ENCODE data around the gene THRB.

Gene THRB

GRCh38 chr3:24494618-24495325 lies at the start of gene THRB:
Gene THRB (minus strand): TSS chr3:24494850.
- DNase-seq (ENCODE audit: low read depth) = no peak
- TF ChIP-seq POLR2A (IDR thresholded peaks at IDR 0.05; ENCODE audit: extremely low read depth, insufficient read length) (no peak), CTCF (IDR thresholded peaks at IDR 0.05; ENCODE audit: low read depth, low read length) (no peak), MYC (IDR thresholded peaks at IDR 0.05; ENCODE audit: low read depth, low read length) (no peak)
- TF ChIP-seq, protein P1, sequence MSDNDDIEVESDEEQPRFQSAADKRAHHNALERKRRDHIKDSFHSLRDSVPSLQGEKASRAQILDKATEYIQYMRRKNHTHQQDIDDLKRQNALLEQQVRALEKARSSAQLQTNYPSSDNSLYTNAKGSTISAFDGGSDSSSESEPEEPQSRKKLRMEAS (IDR thresholded peaks at IDR 0.05; ENCODE audit: low read depth, low read length) = no peak
- no peak within 1 kb of the TSS for H3K4me3 ChIP-seq (ENCODE audit: low read depth, low read length)

GRCh38 chr3:24541935-24542334 lies 47.3 kb upstream of the THRB start:
- TF ChIP-seq MYC (IDR thresholded peaks at IDR 0.05; ENCODE audit: low read depth, low read length) = no peak
- TF ChIP-seq CTCF (IDR thresholded peaks at IDR 0.05; ENCODE audit: low read depth, low read length) = no peak
- TF ChIP-seq POLR2A (IDR thresholded peaks at IDR 0.05; ENCODE audit: extremely low read depth, insufficient read length) = no peak
- TF ChIP-seq, protein P1 (IDR thresholded peaks at IDR 0.05; ENCODE audit: low read depth, low read length) = no peak
- DNase-seq (ENCODE audit: low read depth) = no peak
- H3K4me3 ChIP-seq (ENCODE audit: low read depth, low read length) = no peak overlapping the region

DNA sequence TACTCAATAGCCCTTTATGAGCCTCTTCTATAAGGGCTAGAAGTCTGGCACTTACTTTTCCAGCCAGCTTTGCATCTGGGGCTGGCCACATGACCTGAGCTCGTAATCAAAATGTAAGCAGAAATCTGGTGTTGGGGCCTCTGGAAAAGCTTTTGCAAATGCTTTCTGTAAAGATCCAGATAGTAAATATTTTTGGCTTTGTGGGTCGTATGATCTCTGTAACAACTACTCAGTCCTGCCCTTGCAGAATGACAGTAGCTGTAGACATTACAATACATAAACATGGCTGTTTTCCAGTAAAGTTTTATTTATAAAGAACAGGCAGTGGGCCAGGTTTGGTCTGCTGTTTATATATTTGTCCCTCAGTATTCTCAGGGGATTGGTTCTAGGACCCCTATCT lies 46.2 kb upstream of the THRB start:
- no peak for DNase-seq (ENCODE audit: low read depth)
- no peak overlapping the region for H3K4me3 ChIP-seq (ENCODE audit: low read depth, low read length)
- no peak for TF ChIP-seq POLR2A (IDR thresholded peaks at IDR 0.05; ENCODE audit: extremely low read depth, insufficient read length)
- no peak for TF ChIP-seq CTCF (IDR thresholded peaks at IDR 0.05; ENCODE audit: low read depth, low read length)
- TF ChIP-seq, protein P1 (IDR thresholded peaks at IDR 0.05; ENCODE audit: low read depth, low read length) = no peak
- no peak for TF ChIP-seq MYC (IDR thresholded peaks at IDR 0.05; ENCODE audit: low read depth, low read length)

GRCh38 chr3:24539699-24540098 lies 45.0 kb upstream of the THRB start:
- TF ChIP-seq MYC (IDR thresholded peaks at IDR 0.05; ENCODE audit: low read depth, low read length) (no peak), CTCF (IDR thresholded peaks at IDR 0.05; ENCODE audit: low read depth, low read length) (no peak), POLR2A (IDR thresholded peaks at IDR 0.05; ENCODE audit: extremely low read depth, insufficient read length) (no peak)
- TF ChIP-seq, protein P1 (IDR thresholded peaks at IDR 0.05; ENCODE audit: low read depth, low read length) = no peak
- H3K4me3 ChIP-seq (ENCODE audit: low read depth, low read length) = no peak overlapping the region
- DNase-seq (ENCODE audit: low read depth) = no peak

DNA sequence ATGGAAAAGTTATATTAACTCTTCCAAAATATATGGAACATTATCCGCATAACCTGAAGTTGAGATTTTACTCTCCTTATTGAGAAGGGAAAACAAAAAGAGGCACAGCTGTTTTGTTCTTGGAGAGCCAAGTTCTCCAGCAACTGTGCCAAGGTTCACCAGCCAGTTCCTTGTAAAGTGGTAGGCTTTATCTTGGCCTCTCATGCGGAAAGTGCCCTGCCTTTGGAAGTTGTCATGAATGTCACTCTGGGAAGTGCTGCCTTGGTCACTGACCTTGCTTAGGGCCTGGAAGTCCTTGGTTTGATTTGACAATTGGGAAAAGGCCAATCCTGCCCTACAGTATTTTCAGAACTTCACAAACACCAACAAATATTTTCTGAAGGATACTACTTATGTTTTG lies 44.2 kb upstream of the THRB start:
- no peak overlapping the region for H3K4me3 ChIP-seq (ENCODE audit: low read depth, low read length)
- TF ChIP-seq, protein P1 (IDR thresholded peaks at IDR 0.05; ENCODE audit: low read depth, low read length) = no peak
- TF ChIP-seq POLR2A (IDR thresholded peaks at IDR 0.05; ENCODE audit: extremely low read depth, insufficient read length) (no peak), MYC (IDR thresholded peaks at IDR 0.05; ENCODE audit: low read depth, low read length) (no peak), CTCF (IDR thresholded peaks at IDR 0.05; ENCODE audit: low read depth, low read length) (no peak)
- no peak for DNase-seq (ENCODE audit: low read depth)
